H1 (cell line): ENCODE measurements around the gene PPARD. TPM values are rescaled to one million over a fixed set of nuclear protein-coding genes. Genes with fewer than 3 reads are reported as not detected.

Experiments
- CTCF ChIA-PET: fragments of 300-600 bp; sonication (Branson Sonifier 250); formaldehyde crosslinking; loops from one replicate; lab custom pipeline; 2021; ENCODE audit not compliant: partially characterized antibody; lab: Charles Lee
- POLR2A ChIA-PET: fragments of 300-600 bp; sonication (Branson Sonifier 250); formaldehyde crosslinking; loops from one replicate; lab custom pipeline; 2021; ENCODE audit warnings: inconsistent platforms; ENCODE audit not compliant: partially characterized antibody; lab: Charles Lee
- DNase-seq, 2 experiments: peaks; one replicate each; pipeline versions ENCODE4 v3.0.0 to v3.0.0-alpha.2; 2010 to 2022; ENCODE audit warnings: low spot score in 2 of 2, low read depth in 1 of 2, mixed read lengths in 1 of 2
- FAIRE-seq: peaks from 2 replicates; lab custom pipeline; 2011; peaks lifted over from hg19 to GRCh38; lab: Jason Lieb, UNC
- H2AFZ ChIP-seq: 2 replicates; pipeline ENCODE4 v1.8.1; 2012; ENCODE audit warnings: low read length, inconsistent platforms
- H2AK5ac ChIP-seq: 2 replicates; pipeline ENCODE4 v1.6.1; 2013; ENCODE audit warnings: low read depth, low read length
- H2BK120ac ChIP-seq: replicated peaks from 2 replicates; pipeline ENCODE3; 2013; ENCODE audit warnings: low read depth, low read length, inconsistent platforms
- H2BK12ac ChIP-seq: 2 replicates; pipeline ENCODE4 v1.6.1; 2013; ENCODE audit warnings: low read depth, low read length
- H2BK15ac ChIP-seq: 2 replicates; pipeline ENCODE4 v1.6.1; 2013; ENCODE audit warnings: low read length
- H2BK20ac ChIP-seq: 2 replicates; pipeline ENCODE4 v1.6.1; 2013; ENCODE audit warnings: low read length
- H2BK5ac ChIP-seq: 2 replicates; pipeline ENCODE4 v1.6.1; 2013; ENCODE audit warnings: low read depth, low read length
- H3K14ac ChIP-seq: 2 replicates; pipeline ENCODE4 v1.6.1; 2013; ENCODE audit warnings: inconsistent platforms; ENCODE audit not compliant: insufficient read length
- H3K18ac ChIP-seq: 2 replicates; pipeline ENCODE4 v1.6.1; 2013; ENCODE audit warnings: low read length; ENCODE audit errors: extremely low read depth
- H3K23ac ChIP-seq: 2 replicates; pipeline ENCODE4 v1.6.1; 2013; ENCODE audit warnings: inconsistent platforms; ENCODE audit not compliant: insufficient read length
- H3K23me2 ChIP-seq: 2 replicates; pipeline ENCODE4 v1.6.1; 2013; ENCODE audit warnings: low read depth, low read length
- H3K27ac ChIP-seq: 2 replicates; pipeline ENCODE4 v1.6.1; 2011; ENCODE audit warnings: low read depth, low read length, inconsistent platforms
- H3K27me3 ChIP-seq, 4 experiments: replicated peaks in 1 of 4; 1 replicate in 1 of 4; 2 replicates in 3 of 4; pipeline versions ENCODE4 v1.6.1 to v1.8.1; 2011 to 2013; ENCODE audit warnings: low read length in 3 of 4, mild to moderate bottlenecking in 3 of 4, inconsistent platforms in 2 of 4, mixed read lengths in 2 of 4, moderate library complexity in 1 of 4; ENCODE audit not compliant: control insufficient read depth in 3 of 4, insufficient read depth in 3 of 4; ENCODE audit errors: extremely low read depth in 1 of 4
- H3K36me3 ChIP-seq, 4 experiments: 2 replicates each; pipeline versions ENCODE4 v1.6.1 to v1.8.1; 2011 to 2013; ENCODE audit warnings: mild to moderate bottlenecking in 4 of 4, low read length in 3 of 4, moderate library complexity in 2 of 4, control low read depth in 1 of 4, inconsistent platforms in 1 of 4; ENCODE audit not compliant: insufficient read depth in 4 of 4, control insufficient read depth in 2 of 4
- H3K4ac ChIP-seq: replicated peaks from 2 replicates; pipeline ENCODE3; 2013; ENCODE audit warnings: low read length, low read depth, mixed read lengths, inconsistent platforms; ENCODE audit not compliant: insufficient read length
- H3K4me1 ChIP-seq, 4 experiments: replicated peaks in 1 of 4; 1 replicate in 1 of 4; 2 replicates in 3 of 4; pipeline versions ENCODE4 v1.6.1 to v1.8.1; 2011 to 2013; ENCODE audit warnings: low read length in 3 of 4, inconsistent platforms in 2 of 4, mixed read lengths in 1 of 4; ENCODE audit not compliant: insufficient read depth in 4 of 4, control insufficient read depth in 3 of 4
- H3K4me2 ChIP-seq, 2 experiments: 2 replicates each; pipeline versions ENCODE4 v1.6.1 to v1.8.1; 2011 to 2013; ENCODE audit warnings: low read depth in 2 of 2, low read length in 2 of 2, control low read depth in 1 of 2, inconsistent platforms in 1 of 2, mild to moderate bottlenecking in 1 of 2; ENCODE audit not compliant: insufficient read depth in 1 of 2
- H3K4me3 ChIP-seq, 4 experiments: fragments of 200-600, 300-600 bp in 1 of 4; sonication (generic), shearing (Covaris generic), sonication (Bioruptor Twin) in 1 of 4; 2 replicates each; pipeline versions ENCODE4 v1.5.1 to v1.8.1; 2011 to 2016; ENCODE audit warnings: low read length in 4 of 4, low read depth in 3 of 4, control low read depth in 2 of 4, inconsistent platforms in 2 of 4, mild to moderate bottlenecking in 2 of 4, mixed read lengths in 1 of 4, moderate library complexity in 1 of 4; ENCODE audit not compliant: insufficient read depth in 2 of 4; ENCODE audit errors: extremely low read depth in 1 of 4
- H3K56ac ChIP-seq: replicated peaks from 2 replicates; pipeline ENCODE3; 2013; ENCODE audit warnings: low read depth, mild to moderate bottlenecking, mixed read lengths, low read length, inconsistent platforms; ENCODE audit not compliant: insufficient read length
- H3K79me1 ChIP-seq: 2 replicates; pipeline ENCODE4 v1.6.1; 2013; ENCODE audit warnings: low read depth, low read length, control low read depth
- H3K79me2 ChIP-seq, 2 experiments: 2 replicates each; pipeline versions ENCODE4 v1.6.1 to v1.8.1; 2012 to 2013; ENCODE audit warnings: low read length in 2 of 2, mild to moderate bottlenecking in 2 of 2, inconsistent platforms in 1 of 2; ENCODE audit not compliant: insufficient read depth in 2 of 2, control insufficient read depth in 1 of 2
- H3K9ac ChIP-seq, 4 experiments: replicated peaks in 1 of 4; 1 replicate in 1 of 4; 2 replicates in 3 of 4; pipeline versions ENCODE4 v1.6.1 to v1.8.1; 2011 to 2013; ENCODE audit warnings: low read depth in 3 of 4, low read length in 3 of 4, control low read depth in 2 of 4, mild to moderate bottlenecking in 2 of 4, moderate library complexity in 2 of 4, inconsistent platforms in 1 of 4; ENCODE audit errors: extremely low read depth in 1 of 4
- H3K9me3 ChIP-seq, 2 experiments: 2 replicates each; pipeline versions ENCODE4 v1.6.1 to v1.8.1; 2012 to 2013; ENCODE audit warnings: mild to moderate bottlenecking in 2 of 2, moderate library complexity in 2 of 2, control low read depth in 1 of 2, inconsistent platforms in 1 of 2, low read depth in 1 of 2, low read length in 1 of 2, mixed read lengths in 1 of 2; ENCODE audit not compliant: insufficient read depth in 2 of 2
- H4K20me1 ChIP-seq, 2 experiments: replicated peaks in 1 of 2; 2 replicates each; pipeline versions ENCODE3 to v1.8.1; 2011 to 2013; ENCODE audit warnings: inconsistent platforms in 2 of 2, low read length in 2 of 2, mild to moderate bottlenecking in 1 of 2; ENCODE audit not compliant: insufficient read depth in 2 of 2, control insufficient read depth in 1 of 2
- H4K5ac ChIP-seq: 2 replicates; pipeline ENCODE4 v1.6.1; 2013; ENCODE audit warnings: low read length, low read depth, mixed read lengths, inconsistent platforms; ENCODE audit not compliant: insufficient read length
- H4K8ac ChIP-seq: 2 replicates; pipeline ENCODE4 v1.8.0; 2013; ENCODE audit warnings: mild to moderate bottlenecking, moderate library complexity, low read length, inconsistent platforms; ENCODE audit not compliant: insufficient read depth; ENCODE audit errors: extremely low read depth
- H4K91ac ChIP-seq: replicated peaks from 2 replicates; pipeline ENCODE3; 2013; ENCODE audit warnings: low read length, mixed read lengths, inconsistent platforms; ENCODE audit not compliant: insufficient read length
- CTBP2 ChIP-seq: IDR thresholded peaks from 2 replicates; pipeline ENCODE4 v1.7.0; 2011; ENCODE audit warnings: borderline replicate concordance, mild to moderate bottlenecking, moderate library complexity, mixed read lengths, low read length; ENCODE audit not compliant: insufficient read depth, insufficient read length
- HDAC2 ChIP-seq, 2 experiments: fragments of 300-600 bp in 1 of 2; sonication (generic) in 1 of 2; IDR thresholded peaks; 2 replicates each; pipeline ENCODE4 v1.6.1; 2011 to 2012; ENCODE audit warnings: low read depth in 2 of 2, low read length in 2 of 2, mild to moderate bottlenecking in 2 of 2, moderate library complexity in 2 of 2, borderline replicate concordance in 1 of 2, inconsistent platforms in 1 of 2
- KDM1A ChIP-seq: fragments of 200-600, 300-600 bp; sonication (generic); IDR thresholded peaks from 2 replicates; pipeline ENCODE4 v1.7.1; 2016; ENCODE audit warnings: mild to moderate bottlenecking, low read length, borderline replicate concordance
- SIRT6 ChIP-seq: IDR thresholded peaks from one replicate; pipeline ENCODE4 v1.7.1; 2012; ENCODE audit warnings: low read length, inconsistent platforms
- TAF7 ChIP-seq: optimal IDR thresholded peaks from 2 replicates; pipeline ENCODE3; 2011; ENCODE audit warnings: low read depth, mild to moderate bottlenecking, inconsistent platforms, low read length, moderate library complexity, borderline replicate concordance
- TCF12 ChIP-seq: IDR thresholded peaks from 2 replicates; pipeline ENCODE4 v1.6.1; 2011; ENCODE audit warnings: low read depth, mild to moderate bottlenecking, low read length
- TEAD4 ChIP-seq: IDR thresholded peaks from 2 replicates; pipeline ENCODE4 v1.6.1; 2012; ENCODE audit warnings: low read depth, low read length, inconsistent platforms, mixed read lengths
- WGBS, 2 experiments: shearing (Covaris generic) in 1 of 2; methylation state at CpG; one replicate each; pipeline versions ENCODE4 v1.1.6 to v1.1.7; 2013 to 2015; ENCODE audit warnings: low lambda C conversion rate in 2 of 2, mixed read lengths in 2 of 2, inconsistent platforms in 1 of 2, low coverage in 1 of 2, missing lambda C conversion rate in 1 of 2; ENCODE audit not compliant: insufficient replicate concordance in 2 of 2, insufficient coverage in 1 of 2, insufficient read length in 1 of 2; ENCODE audit errors: extremely low coverage in 1 of 2, missing lambda C conversion rate in 1 of 2; 5-methylcytosine and 5-hydroxymethylcytosine counted together
- polyA plus RNA-seq, 7 experiments: library from polyadenylated mRNA; depleted of rRNA in 3 of 7; stranded (reverse) in 5 of 7; unstranded in 2 of 7; fragments of >200 nt in 5 of 7; fragments of 200-250 nt in 2 of 7; gene quantifications; 1 replicate in 5 of 7; 2 replicates in 1 of 7; 4 replicates in 1 of 7; pipeline versions ENCODE4 v1.2.1 to v1.2.3, GENCODE V29; 2011 to 2013; ENCODE audit warnings: missing spikeins in 2 of 7, mixed read lengths in 2 of 7
- total RNA-seq: library from RNA; stranded (reverse); fragmentation: NEBNext Ultra II Directional; extraction: Animal tissue kit (Norgen Biotek cat#: 25700); gene quantifications from 2 replicates; pipeline ENCODE4 v1.2.1, GENCODE V29; 2021
- TF ChIP-seq, protein P1 (sequence below): IDR thresholded peaks from 2 replicates; pipeline ENCODE4 v1.6.1; 2011; ENCODE audit warnings: low read depth, mild to moderate bottlenecking, low read length; ENCODE audit not compliant: insufficient read depth

PPARD gene
- total and polyA plus RNA-seq, 2 of the 8 experiments (the other 6 are each of a cell fraction or from before 2014, with no cell fraction given), result 14.6 to 14.9 TPM

DNA sequence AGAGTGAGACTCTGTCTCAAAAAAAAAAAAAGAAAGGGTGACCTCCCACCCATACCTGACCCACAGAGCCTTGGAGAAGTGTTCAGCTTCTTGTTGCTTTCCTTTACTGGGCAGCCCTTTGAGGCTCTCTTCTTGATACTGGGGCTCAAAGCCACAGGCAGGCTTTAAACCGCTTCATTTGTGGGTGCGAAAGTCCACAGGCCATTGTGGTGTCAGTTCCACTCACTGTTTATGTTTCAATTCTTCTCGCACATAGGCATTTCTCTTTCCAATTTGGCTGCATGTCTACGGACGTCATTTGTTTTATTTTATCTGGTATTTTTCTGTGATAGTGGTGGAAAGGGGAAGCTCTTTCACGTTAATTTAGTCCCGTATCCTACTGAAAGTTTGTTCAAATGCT is 34.6 kb downstream of the PPARD start:
- Histone ChIP-seq H3K4ac (no peak overlapping the region), H2BK20ac (no peak overlapping the region), H4K20me1 (peaks cover 0 to 2% of the 10 kb centered on the region in 2 experiments), H2BK5ac (no peak overlapping the region), H3K14ac (no peak overlapping the region), H3K9ac (no peak overlapping the region), H3K4me1 (no peaks in the 10 kb centered on the region), H3K27me3 (no peaks in the 10 kb centered on the region), H4K91ac (no peak overlapping the region), H3K4me2 (no peak overlapping the region), H3K4me3 (no peak overlapping the region), H2BK120ac (no peak overlapping the region), H3K23ac (no peak overlapping the region), H3K9me3 (no peaks in the 10 kb centered on the region), H3K79me2 (no peaks in the 10 kb centered on the region), H3K27ac (no peak overlapping the region), H3K56ac (no peak overlapping the region), H2BK15ac (no peak overlapping the region), H2BK12ac (no peak overlapping the region), H3K18ac (no peak overlapping the region), H2AK5ac (no peak overlapping the region), H3K36me3 (no peaks in the 10 kb centered on the region), H2AFZ (no peak overlapping the region), H4K8ac (no peak overlapping the region), H3K79me1 (peaks cover 2% of the 10 kb centered on the region; the same call in 1 of the 2 replicates), H4K5ac (no peak overlapping the region), H3K23me2 (no peaks in the 10 kb centered on the region)
- DNase-seq, result no peak
- 89% methylated on average over 7 of the region's 7 CpGs; no CpG with 5 or more reads in 1 of the 2 experiments for WGBS, 2 experiments
- CTCF ChIA-PET, result interaction anchor here (0.6 to 2.8 kb wide), 8 partner anchors 10 to 394 kb away, joined by 3 to 9 read pairs (median 4); no protein-coding TSS in a partner anchor
- TF ChIP-seq SIRT6, result no peak
- no peak for TF ChIP-seq KDM1A
- TF ChIP-seq, protein P1, sequence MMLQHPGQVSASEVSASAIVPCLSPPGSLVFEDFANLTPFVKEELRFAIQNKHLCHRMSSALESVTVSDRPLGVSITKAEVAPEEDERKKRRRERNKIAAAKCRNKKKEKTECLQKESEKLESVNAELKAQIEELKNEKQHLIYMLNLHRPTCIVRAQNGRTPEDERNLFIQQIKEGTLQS, result no peak
- TF ChIP-seq TCF12, result no peak
- no peak for TF ChIP-seq TAF7
- no peak for TF ChIP-seq CTBP2
- no peak for TF ChIP-seq TEAD4
- no peak for TF ChIP-seq HDAC2 (IDR thresholded peaks at IDR 0.05; ENCODE audit: borderline replicate concordance in 1 of 2, low read depth in 2 of 2, low read length in 2 of 2)
- POLR2A ChIA-PET, result no interaction called here
- FAIRE-seq, result no peak
